Natural killer cell (primary cell): ENCODE data around the gene SCD5. TPM values are rescaled to one million over a fixed set of nuclear protein-coding genes. Genes with fewer than 3 reads are reported as not detected.

Experiments used
- ATAC-seq, 3 donors: fragments of 150-1000 bp in 2 of 3; fragments of 200-7000 bp in 1 of 3; cut with Tn5 transposase; 1 replicate in 1 of 3; 2 replicates in 2 of 3; pipeline ENCODE4 v1.10.0; 2021; ENCODE audit warnings: mild to moderate bottlenecking in 2 of 3, moderate library complexity in 2 of 3
- DNase-seq, 2 donors: peaks; one replicate each; pipeline versions ENCODE4 v3.0.0 to v3.0.0-alpha.2; 2013 to 2021; ENCODE audit warnings: mixed read lengths in 1 of 2
- H3K27ac ChIP-seq: one replicate; pipeline ENCODE4 v1.5.1; 2013; ENCODE audit warnings: mild to moderate bottlenecking, low read length
- H3K27me3 ChIP-seq: one replicate; pipeline ENCODE4 v1.6.1; 2013; ENCODE audit warnings: low read length; ENCODE audit not compliant: control insufficient read depth, insufficient read depth
- H3K36me3 ChIP-seq: one replicate; pipeline ENCODE4 v1.6.1; 2013; ENCODE audit warnings: low read length; ENCODE audit not compliant: control insufficient read depth, insufficient read depth
- H3K4me1 ChIP-seq: one replicate; pipeline ENCODE4 v1.6.1; 2013; ENCODE audit warnings: low read length; ENCODE audit not compliant: control insufficient read depth, insufficient read depth
- H3K4me3 ChIP-seq: one replicate; pipeline ENCODE4 v1.5.1; 2013; ENCODE audit warnings: low read length
- H3K9me3 ChIP-seq: one replicate; pipeline ENCODE4 v1.6.1; 2013; ENCODE audit warnings: low read length; ENCODE audit not compliant: control insufficient read depth, insufficient read depth
- H3K27ac Mint-ChIP-seq, 2 donors: one replicate each; pipeline ENCODE4 v1.8.0; 2022; ENCODE audit warnings: mild to moderate bottlenecking in 2 of 2, mixed read lengths in 2 of 2, moderate library complexity in 1 of 2
- H3K27me3 Mint-ChIP-seq, 2 donors: one replicate each; pipeline ENCODE4 v1.8.0; 2022; ENCODE audit warnings: low read depth in 2 of 2, mixed read lengths in 2 of 2
- H3K36me3 Mint-ChIP-seq: one replicate; pipeline ENCODE4 v1.8.0; 2022; ENCODE audit warnings: mixed read lengths
- H3K4me1 Mint-ChIP-seq, 2 donors: one replicate each; pipeline ENCODE4 v1.8.0; 2022; ENCODE audit warnings: mixed read lengths in 2 of 2
- H3K4me3 Mint-ChIP-seq: one replicate; pipeline ENCODE4 v1.8.0; 2022; ENCODE audit warnings: mild to moderate bottlenecking, moderate library complexity, mixed read lengths
- H3K9me3 Mint-ChIP-seq, 2 donors: one replicate each; pipeline ENCODE4 v1.8.0; 2022; ENCODE audit warnings: mixed read lengths in 2 of 2
- WGBS: methylation state at CpG from one replicate; pipeline ENCODE4 v1.1.7; 2013; ENCODE audit warnings: missing lambda C conversion rate; ENCODE audit not compliant: insufficient coverage; 5-methylcytosine and 5-hydroxymethylcytosine counted together
- intact Hi-C: fragments of 100-400 bp; cut with micrococcal nuclease; formaldehyde crosslinking; loops from one replicate; pipeline ENCODE4 v1.14.2; 2022
- total RNA-seq, 4 donors: library from RNA; stranded (reverse); fragments of 120-200 nt in 1 of 4; gene quantifications; one replicate each; pipeline versions ENCODE4 v1.2.3 to v1.2.4, GENCODE V29; 2013 to 2022
- TF ChIP-seq, protein P1 (sequence below): fragments of 200-600 bp; IDR thresholded peaks from one replicate; pipeline ENCODE4 v1.8.0; 2022; ENCODE audit warnings: antibody characterized with exemption

SCD5 gene
- total RNA-seq, 3 donors from 2014 or later (not counting 1 experiment from before 2014, with no cell fraction given): 8.9 to 11.6 (median 9.0) TPM

DNA sequence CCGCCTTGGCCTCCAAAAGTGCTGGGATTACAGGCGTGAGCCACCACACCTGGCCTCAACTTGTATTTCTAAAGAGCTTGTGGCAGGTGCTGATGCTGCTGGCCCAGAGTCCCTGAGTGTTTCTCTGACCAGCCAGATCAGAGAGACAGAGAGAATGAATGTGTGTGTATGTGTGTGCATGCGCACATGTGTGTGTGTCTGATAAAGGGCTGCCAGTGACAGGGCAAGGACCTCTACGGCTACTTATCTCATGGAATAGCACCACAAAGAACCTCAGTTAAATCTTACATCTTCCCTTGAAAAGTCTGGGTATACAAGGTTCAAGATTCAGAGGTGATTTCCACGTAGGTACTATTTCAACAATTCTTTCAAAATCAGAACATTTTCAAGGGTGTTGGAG lies 86.0 kb downstream of the SCD5 start:
- DNase-seq (no peak), ATAC-seq (no peak)
- TF ChIP-seq, protein P1, sequence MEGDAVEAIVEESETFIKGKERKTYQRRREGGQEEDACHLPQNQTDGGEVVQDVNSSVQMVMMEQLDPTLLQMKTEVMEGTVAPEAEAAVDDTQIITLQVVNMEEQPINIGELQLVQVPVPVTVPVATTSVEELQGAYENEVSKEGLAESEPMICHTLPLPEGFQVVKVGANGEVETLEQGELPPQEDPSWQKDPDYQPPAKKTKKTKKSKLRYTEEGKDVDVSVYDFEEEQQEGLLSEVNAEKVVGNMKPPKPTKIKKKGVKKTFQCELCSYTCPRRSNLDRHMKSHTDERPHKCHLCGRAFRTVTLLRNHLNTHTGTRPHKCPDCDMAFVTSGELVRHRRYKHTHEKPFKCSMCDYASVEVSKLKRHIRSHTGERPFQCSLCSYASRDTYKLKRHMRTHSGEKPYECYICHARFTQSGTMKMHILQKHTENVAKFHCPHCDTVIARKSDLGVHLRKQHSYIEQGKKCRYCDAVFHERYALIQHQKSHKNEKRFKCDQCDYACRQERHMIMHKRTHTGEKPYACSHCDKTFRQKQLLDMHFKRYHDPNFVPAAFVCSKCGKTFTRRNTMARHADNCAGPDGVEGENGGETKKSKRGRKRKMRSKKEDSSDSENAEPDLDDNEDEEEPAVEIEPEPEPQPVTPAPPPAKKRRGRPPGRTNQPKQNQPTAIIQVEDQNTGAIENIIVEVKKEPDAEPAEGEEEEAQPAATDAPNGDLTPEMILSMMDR: no peak
- H3K27ac ChIP-seq: no peak overlapping the region
- Mint-ChIP-seq H3K4me1 (peaks cover 7 to 24% of the 10 kb centered on the region in 2 donors), H3K9me3 (no peaks in the 10 kb centered on the region), H3K36me3 (no peaks in the 10 kb centered on the region), H3K4me3 (no peak overlapping the region), H3K27me3 (no peaks in the 10 kb centered on the region), H3K27ac (no peak overlapping the region)
- WGBS: 91% methylated on average over 5 of the region's 5 CpGs
- H3K27me3 ChIP-seq: no peaks in the 10 kb centered on the region
- H3K9me3 ChIP-seq: no peaks in the 10 kb centered on the region
- no peaks in the 10 kb centered on the region for H3K36me3 ChIP-seq
- H3K4me1 ChIP-seq: no peaks in the 10 kb centered on the region
- intact Hi-C loops: no loop called here
- H3K4me3 ChIP-seq: no peak overlapping the region

DNA sequence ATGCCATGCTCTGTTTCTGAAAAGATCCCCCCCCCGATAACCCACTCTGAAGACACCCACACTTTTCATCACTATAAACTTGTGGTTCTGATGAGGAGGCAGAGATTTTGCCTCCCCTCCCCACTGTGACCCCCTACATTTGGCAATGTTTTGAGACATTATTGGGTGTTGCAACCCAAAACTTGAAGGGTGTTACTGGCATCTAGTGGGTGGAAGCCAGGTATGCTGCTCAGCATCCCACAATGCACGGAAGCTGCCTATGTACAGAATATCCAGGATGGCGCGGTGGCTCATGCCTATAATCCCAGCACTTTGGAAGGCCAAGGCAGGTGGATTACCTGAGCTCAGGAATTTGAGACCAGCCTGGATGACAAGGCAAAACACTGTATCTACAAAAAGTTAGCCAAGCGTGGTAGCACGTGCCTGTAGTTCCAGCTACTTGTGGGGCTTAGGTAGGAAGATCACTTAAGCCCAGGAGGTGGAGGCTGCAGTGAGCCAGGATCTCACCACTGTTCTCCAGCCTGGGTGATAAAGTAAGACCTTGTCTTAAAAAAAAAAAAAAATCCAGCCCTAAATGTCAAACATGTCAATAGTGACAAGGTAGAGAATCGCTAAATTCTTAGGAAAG lies 87.3 kb downstream of the SCD5 start:
- 99% methylated on average over 6 of the region's 7 CpGs for WGBS
- H3K9me3 Mint-ChIP-seq: no peaks in the 10 kb centered on the region
- H3K27me3 Mint-ChIP-seq: no peaks in the 10 kb centered on the region
- no peak for DNase-seq
- no peaks in the 10 kb centered on the region for H3K36me3 ChIP-seq
- no peaks in the 10 kb centered on the region for H3K27me3 ChIP-seq
- H3K4me1 ChIP-seq: no peaks in the 10 kb centered on the region
- ATAC-seq: no peak
- H3K27ac ChIP-seq: no peak overlapping the region
- H3K27ac Mint-ChIP-seq: no peak overlapping the region
- no peak overlapping the region for H3K4me3 ChIP-seq
- intact Hi-C loops: no loop called here
- H3K4me3 Mint-ChIP-seq: no peak overlapping the region
- TF ChIP-seq, protein P1: no peak
- H3K9me3 ChIP-seq: no peaks in the 10 kb centered on the region
- H3K4me1 Mint-ChIP-seq: peaks cover 17 to 30% of the 10 kb centered on the region in 2 donors
- H3K36me3 Mint-ChIP-seq: no peaks in the 10 kb centered on the region

DNA sequence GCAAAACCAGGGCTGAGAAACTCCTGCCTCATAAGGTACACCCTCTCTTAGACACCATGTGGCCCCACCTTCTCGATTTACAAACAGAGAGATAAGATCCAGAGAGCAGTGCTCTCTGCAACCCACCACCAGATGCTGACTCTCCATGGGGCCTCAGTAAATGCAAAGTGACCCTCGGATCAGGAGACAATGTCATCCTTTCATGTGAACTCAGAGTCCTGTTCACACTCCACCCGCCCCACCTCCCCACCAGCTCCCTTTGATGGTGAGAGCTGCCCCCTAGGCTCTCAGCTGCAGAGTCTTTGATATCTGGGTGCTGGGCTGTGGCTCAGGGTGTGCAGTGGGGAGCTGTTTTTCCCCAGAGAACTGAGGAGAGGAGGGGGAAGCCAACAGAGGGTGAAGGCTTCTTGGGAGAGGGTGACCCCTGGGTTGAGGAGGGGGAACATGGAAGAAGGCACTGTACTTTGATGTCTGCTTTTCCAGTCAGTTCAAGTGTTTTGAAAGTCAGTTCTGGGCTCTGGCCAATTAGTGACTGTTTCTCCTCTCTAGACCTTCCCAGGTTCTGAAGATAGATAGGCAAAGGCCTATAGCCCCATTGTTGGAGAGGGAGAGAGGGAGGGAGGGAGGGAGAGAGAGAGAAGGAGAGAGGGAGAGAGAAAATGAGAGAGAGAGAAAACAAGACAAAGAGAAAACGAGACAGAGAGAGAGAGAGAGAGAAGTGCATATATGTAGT lies 88.2 kb downstream of the SCD5 start:
- Histone ChIP-seq H3K27me3 (no peaks in the 10 kb centered on the region), H3K9me3 (no peaks in the 10 kb centered on the region), H3K4me3 (no peak overlapping the region), H3K27ac (no peak overlapping the region), H3K36me3 (no peaks in the 10 kb centered on the region), H3K4me1 (no peaks in the 10 kb centered on the region)
- TF ChIP-seq, protein P1: no peak
- ATAC-seq: no peak
- WGBS: 62% methylated on average over 4 of the region's 4 CpGs
- Mint-ChIP-seq H3K27ac (no peak overlapping the region), H3K36me3 (no peaks in the 10 kb centered on the region), H3K9me3 (no peaks in the 10 kb centered on the region), H3K27me3 (no peaks in the 10 kb centered on the region), H3K4me1 (peaks cover 11 to 34% of the 10 kb centered on the region in 2 donors), H3K4me3 (no peak overlapping the region)
- intact Hi-C loops: no loop called here
- DNase-seq: no peak
